HepG2 (cell line): ENCODE data around the gene FAM219B. TPM values are rescaled to one million over a fixed set of nuclear protein-coding genes. Genes with fewer than 3 reads are reported as not detected.

Source experiments
- BORCS8-MEF2B ChIP-seq: sonication (generic); formaldehyde crosslinking; IDR thresholded peaks from 2 replicates; pipeline ENCODE4 v1.8.0; 2022; ENCODE audit warnings: mild to moderate bottlenecking, missing genetic modification reagents
- EEA1 ChIP-seq: sonication (generic); formaldehyde crosslinking; IDR thresholded peaks from 2 replicates; pipeline ENCODE4 v1.5.1; 2020; ENCODE audit warnings: mild to moderate bottlenecking, missing genetic modification reagents, borderline replicate concordance
- ETV6 ChIP-seq: sonication (generic); formaldehyde crosslinking; conservative IDR thresholded peaks from 2 replicates; pipeline ENCODE4 v1.4.0; 2020; ENCODE audit warnings: missing genetic modification reagents
- FOXJ3 ChIP-seq: sonication (generic); formaldehyde crosslinking; IDR thresholded peaks from 2 replicates; pipeline ENCODE4 v1.4.0; 2020; ENCODE audit warnings: missing genetic modification reagents, mild to moderate bottlenecking, borderline replicate concordance
- FOXK2 ChIP-seq: fragments of 450-650 bp; IDR thresholded peaks from 2 replicates; pipeline ENCODE4 v1.6.1; 2016
- GATAD2A ChIP-seq: IDR thresholded peaks from 2 replicates; pipeline ENCODE4 v1.6.1; 2016
- HCFC1 ChIP-seq: fragments of 150-350 bp; IDR thresholded peaks from 2 replicates; pipeline ENCODE4 v1.6.1; 2014; ENCODE audit warnings: low read depth, low read length
- IKZF4 ChIP-seq: sonication (generic); formaldehyde crosslinking; IDR thresholded peaks from 2 replicates; pipeline ENCODE4 v1.5.1; 2020; ENCODE audit warnings: borderline replicate concordance, mild to moderate bottlenecking, low read depth, missing genetic modification reagents; ENCODE audit errors: not compliant biosample characterization
- KDM3A ChIP-seq: IDR thresholded peaks from 2 replicates; pipeline ENCODE4 v1.6.1; 2018; ENCODE audit warnings: low read depth, missing compliant biosample characterization
- KMT2A ChIP-seq: sonication (generic); formaldehyde crosslinking; IDR thresholded peaks from 2 replicates; pipeline ENCODE4 v1.4.0; 2020; ENCODE audit warnings: missing genetic modification reagents
- MEIS2 ChIP-seq: sonication (generic); formaldehyde crosslinking; IDR thresholded peaks from 2 replicates; pipeline ENCODE4 v1.9.0; 2021; ENCODE audit warnings: mild to moderate bottlenecking, missing genetic modification reagents
- NBN ChIP-seq: fragments of 450-650 bp; conservative IDR thresholded peaks from 2 replicates; pipeline ENCODE4 v1.6.1; 2017
- PITX1 ChIP-seq: sonication (generic); formaldehyde crosslinking; IDR thresholded peaks from 2 replicates; pipeline ENCODE4 v1.5.1; 2020; ENCODE audit warnings: mild to moderate bottlenecking, missing genetic modification reagents
- POLR2AphosphoS2 ChIP-seq: IDR thresholded peaks from 2 replicates; pipeline ENCODE4 v1.6.1; 2011; ENCODE audit warnings: low read depth, low read length, improper control_type of control experiment
- RFX5 ChIP-seq: IDR thresholded peaks from 2 replicates; pipeline ENCODE4 v1.6.1; 2011; ENCODE audit warnings: low read depth, low read length, improper control_type of control experiment
- ZNF556 ChIP-seq: sonication (generic); formaldehyde crosslinking; IDR thresholded peaks from 2 replicates; pipeline ENCODE4 v1.4.0; 2020; ENCODE audit warnings: mild to moderate bottlenecking, missing genetic modification reagents, borderline replicate concordance
- ZNF713 ChIP-seq: sonication (generic); formaldehyde crosslinking; IDR thresholded peaks from 2 replicates; pipeline ENCODE4 v1.4.0; 2020; ENCODE audit warnings: mild to moderate bottlenecking, missing genetic modification reagents
- ZNF788 ChIP-seq: sonication (generic); formaldehyde crosslinking; IDR thresholded peaks from 2 replicates; pipeline ENCODE4 v1.5.0; 2020; ENCODE audit warnings: mild to moderate bottlenecking, missing genetic modification reagents, borderline replicate concordance
- polyA plus RNA-seq, 8 experiments: library from polyadenylated mRNA; depleted of rRNA in 3 of 8; stranded (reverse) in 7 of 8; unstranded in 1 of 8; fragments of >200 nt; fragmentation: Illumina TruSeq in 4 of 8; extraction: Trizol in 4 of 8; gene quantifications; 2 replicates each; pipeline versions ENCODE4 v1.2.1 to v1.2.3, GENCODE V29; 2011 to 2016; ENCODE audit warnings: low read depth in 4 of 8, missing spikeins in 1 of 8, mixed read lengths in 1 of 8; ENCODE audit not compliant: insufficient read depth in 1 of 8
- total RNA-seq, 5 experiments: library from RNA; depleted of rRNA; stranded (reverse); fragments of >200 nt; fragmentation: Illumina TruSeq; extraction: Trizol; gene quantifications; 2 replicates each; pipeline ENCODE4 v1.2.3, GENCODE V29; 2016; ENCODE audit warnings: low read depth in 1 of 5
- TF ChIP-seq, protein P1 (sequence below): sonication (generic); formaldehyde crosslinking; IDR thresholded peaks from 2 replicates; pipeline ENCODE4 v1.4.0; 2020; ENCODE audit warnings: missing genetic modification reagents
- TF ChIP-seq, protein P2 (sequence below): sonication (generic); formaldehyde crosslinking; IDR thresholded peaks from 2 replicates; pipeline ENCODE4 v1.5.1; 2020; ENCODE audit warnings: mild to moderate bottlenecking, missing genetic modification reagents, borderline replicate concordance
- TF ChIP-seq, protein P3 (sequence below): sonication (generic); formaldehyde crosslinking; IDR thresholded peaks from 2 replicates; pipeline ENCODE4 v1.5.0; 2020; ENCODE audit warnings: mild to moderate bottlenecking, missing genetic modification reagents, borderline replicate concordance

FAM219B gene
- total and polyA plus RNA-seq, 2 of the 13 experiments (the other 11 are each of a cell fraction or from before 2014, with no cell fraction given) = 36.6 to 50.2 TPM

GRCh38 chr15:74889883-74890664, 16.6 kb downstream of the FAM219B start, which contains the start of gene MPI (continued):
- TF ChIP-seq, protein P1, sequence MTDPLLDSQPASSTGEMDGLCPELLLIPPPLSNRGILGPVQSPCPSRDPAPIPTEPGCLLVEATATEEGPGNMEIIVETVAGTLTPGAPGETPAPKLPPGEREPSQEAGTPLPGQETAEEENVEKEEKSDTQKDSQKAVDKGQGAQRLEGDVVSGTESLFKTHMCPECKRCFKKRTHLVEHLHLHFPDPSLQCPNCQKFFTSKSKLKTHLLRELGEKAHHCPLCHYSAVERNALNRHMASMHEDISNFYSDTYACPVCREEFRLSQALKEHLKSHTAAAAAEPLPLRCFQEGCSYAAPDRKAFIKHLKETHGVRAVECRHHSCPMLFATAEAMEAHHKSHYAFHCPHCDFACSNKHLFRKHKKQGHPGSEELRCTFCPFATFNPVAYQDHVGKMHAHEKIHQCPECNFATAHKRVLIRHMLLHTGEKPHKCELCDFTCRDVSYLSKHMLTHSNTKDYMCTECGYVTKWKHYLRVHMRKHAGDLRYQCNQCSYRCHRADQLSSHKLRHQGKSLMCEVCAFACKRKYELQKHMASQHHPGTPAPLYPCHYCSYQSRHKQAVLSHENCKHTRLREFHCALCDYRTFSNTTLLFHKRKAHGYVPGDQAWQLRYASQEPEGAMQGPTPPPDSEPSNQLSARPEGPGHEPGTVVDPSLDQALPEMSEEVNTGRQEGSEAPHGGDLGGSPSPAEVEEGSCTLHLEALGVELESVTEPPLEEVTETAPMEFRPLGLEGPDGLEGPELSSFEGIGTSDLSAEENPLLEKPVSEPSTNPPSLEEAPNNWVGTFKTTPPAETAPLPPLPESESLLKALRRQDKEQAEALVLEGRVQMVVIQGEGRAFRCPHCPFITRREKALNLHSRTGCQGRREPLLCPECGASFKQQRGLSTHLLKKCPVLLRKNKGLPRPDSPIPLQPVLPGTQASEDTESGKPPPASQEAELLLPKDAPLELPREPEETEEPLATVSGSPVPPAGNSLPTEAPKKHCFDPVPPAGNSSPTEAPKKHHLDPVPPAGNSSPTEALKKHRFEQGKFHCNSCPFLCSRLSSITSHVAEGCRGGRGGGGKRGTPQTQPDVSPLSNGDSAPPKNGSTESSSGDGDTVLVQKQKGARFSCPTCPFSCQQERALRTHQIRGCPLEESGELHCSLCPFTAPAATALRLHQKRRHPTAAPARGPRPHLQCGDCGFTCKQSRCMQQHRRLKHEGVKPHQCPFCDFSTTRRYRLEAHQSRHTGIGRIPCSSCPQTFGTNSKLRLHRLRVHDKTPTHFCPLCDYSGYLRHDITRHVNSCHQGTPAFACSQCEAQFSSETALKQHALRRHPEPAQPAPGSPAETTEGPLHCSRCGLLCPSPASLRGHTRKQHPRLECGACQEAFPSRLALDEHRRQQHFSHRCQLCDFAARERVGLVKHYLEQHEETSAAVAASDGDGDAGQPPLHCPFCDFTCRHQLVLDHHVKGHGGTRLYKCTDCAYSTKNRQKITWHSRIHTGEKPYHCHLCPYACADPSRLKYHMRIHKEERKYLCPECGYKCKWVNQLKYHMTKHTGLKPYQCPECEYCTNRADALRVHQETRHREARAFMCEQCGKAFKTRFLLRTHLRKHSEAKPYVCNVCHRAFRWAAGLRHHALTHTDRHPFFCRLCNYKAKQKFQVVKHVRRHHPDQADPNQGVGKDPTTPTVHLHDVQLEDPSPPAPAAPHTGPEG (CRISPR knock-in tag) = peak; percentile 47; the same call in 1 of the 2 replicates
- TF ChIP-seq MEIS2 = 0 out of 2 replicates have a peak, but pooled peaks have one; percentile 48
- TF ChIP-seq RFX5 = no peak
- TF ChIP-seq IKZF4 (CRISPR knock-in tag) = no peak
- peak; percentile 93; the same call in 1 of the 2 replicates for TF ChIP-seq EEA1 (CRISPR knock-in tag)
- TF ChIP-seq, protein P2, sequence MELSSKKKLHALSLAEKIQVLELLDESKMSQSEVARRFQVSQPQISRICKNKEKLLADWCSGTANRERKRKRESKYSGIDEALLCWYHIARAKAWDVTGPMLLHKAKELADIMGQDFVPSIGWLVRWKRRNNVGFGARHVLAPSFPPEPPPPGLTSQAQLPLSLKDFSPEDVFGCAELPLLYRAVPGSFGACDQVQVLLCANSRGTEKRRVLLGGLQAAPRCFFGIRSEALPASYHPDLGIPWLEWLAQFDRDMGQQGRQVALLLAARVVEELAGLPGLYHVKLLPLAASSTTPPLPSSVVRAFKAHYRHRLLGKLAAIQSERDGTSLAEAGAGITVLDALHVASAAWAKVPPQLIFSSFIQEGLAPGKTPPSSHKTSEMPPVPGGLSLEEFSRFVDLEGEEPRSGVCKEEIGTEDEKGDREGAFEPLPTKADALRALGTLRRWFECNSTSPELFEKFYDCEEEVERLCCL (CRISPR knock-in tag) = peak; percentile 53; the same call in 1 of the 2 replicates
- TF ChIP-seq KMT2A (CRISPR knock-in tag) = peak; percentile 74
- TF ChIP-seq, protein P3, sequence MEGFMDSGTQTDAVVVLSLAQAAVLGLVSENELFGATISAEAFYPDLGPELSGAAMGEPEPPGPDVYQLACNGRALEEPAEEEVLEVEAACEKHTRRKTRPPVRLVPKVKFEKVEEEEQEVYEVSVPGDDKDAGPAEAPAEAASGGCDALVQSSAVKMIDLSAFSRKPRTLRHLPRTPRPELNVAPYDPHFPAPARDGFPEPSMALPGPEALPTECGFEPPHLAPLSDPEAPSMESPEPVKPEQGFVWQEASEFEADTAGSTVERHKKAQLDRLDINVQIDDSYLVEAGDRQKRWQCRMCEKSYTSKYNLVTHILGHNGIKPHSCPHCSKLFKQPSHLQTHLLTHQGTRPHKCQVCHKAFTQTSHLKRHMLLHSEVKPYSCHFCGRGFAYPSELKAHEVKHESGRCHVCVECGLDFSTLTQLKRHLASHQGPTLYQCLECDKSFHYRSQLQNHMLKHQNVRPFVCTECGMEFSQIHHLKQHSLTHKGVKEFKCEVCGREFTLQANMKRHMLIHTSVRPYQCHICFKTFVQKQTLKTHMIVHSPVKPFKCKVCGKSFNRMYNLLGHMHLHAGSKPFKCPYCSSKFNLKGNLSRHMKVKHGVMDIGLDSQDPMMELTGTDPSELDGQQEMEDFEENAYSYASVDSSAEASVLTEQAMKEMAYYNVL (CRISPR knock-in tag) = peak; percentile 89; the same call in 1 of the 2 replicates
- TF ChIP-seq ZNF556 (CRISPR knock-in tag) = peak; percentile 87; the same call in 1 of the 2 replicates
- no peak for TF ChIP-seq FOXK2
- TF ChIP-seq ETV6 (CRISPR knock-in tag) = peak; percentile 65
- TF ChIP-seq FOXJ3 (CRISPR knock-in tag) = 0 out of 2 replicates have a peak, but pooled peaks have one; percentile 38
- TF ChIP-seq HCFC1 = peak; percentile 94
- TF ChIP-seq NBN = no peak
- TF ChIP-seq ZNF788 = peak; percentile 88
- peak; percentile 68; the same call in 1 of the 2 replicates for TF ChIP-seq BORCS8-MEF2B
- no peak for TF ChIP-seq KDM3A
- no peak for TF ChIP-seq ZNF713 (CRISPR knock-in tag)
- TF ChIP-seq POLR2AphosphoS2 = 0 out of 2 replicates have a peak, but pooled peaks have one; percentile 46
- peak; percentile 59 for TF ChIP-seq GATAD2A (CRISPR knock-in tag)
- peak; percentile 98 for TF ChIP-seq PITX1 (CRISPR knock-in tag)
